ENCODE measurements around the gene PFN3.

The PFN3 gene

GRCh38 chr5:177363565-177363964 is 36.9 kb downstream of the PFN3 start:
- peaks cover 6% of the 10 kb centered on the region for H3F3A ChIP-seq (ENCODE audit: control insufficient read depth, insufficient read depth)
- H3K4me3 ChIP-seq (ENCODE audit: low read length), result peak overlapping the region; percentile 74
- no peaks in the 10 kb centered on the region for H3K9me3 ChIP-seq (ENCODE audit: control insufficient read depth, insufficient read depth, low read length)
- H3K79me2 ChIP-seq (ENCODE audit: control insufficient read depth, low read length), result peaks cover 11% of the 10 kb centered on the region
- H3K4me1 ChIP-seq (ENCODE audit: control insufficient read depth, low read length), result peaks cover 52% of the 10 kb centered on the region
- 0 out of 2 replicates have a peak, but pooled peaks cover 1% of the 10 kb centered on the region for H4K20me1 ChIP-seq (ENCODE audit: control insufficient read depth, insufficient read depth, low read depth, low read length)
- peaks cover 8% of the 10 kb centered on the region for H3K36me3 ChIP-seq (ENCODE audit: control insufficient read depth, low read length)
- no peaks in the 10 kb centered on the region for H3K27me3 ChIP-seq (ENCODE audit: control insufficient read depth, low read length)
- no peaks in the 10 kb centered on the region for H3K9me2 ChIP-seq (replicated peaks; ENCODE audit: control insufficient read depth, low read length)
- H3K4me2 ChIP-seq (ENCODE audit: low read length), result peak overlapping the region; percentile 85
- TF ChIP-seq CTCF (IDR thresholded peaks at IDR 0.05; ENCODE audit: low read depth, low read length, poor library complexity, severe bottlenecking) (no peak), EZH2phosphoT487 (IDR thresholded peaks at IDR 0.05; ENCODE audit: borderline replicate concordance, low read length) (no peak)
- no peak overlapping the region for H3K27ac ChIP-seq (ENCODE audit: low read depth, low read length)

- Histone ChIP-seq H3K36me3 (ENCODE audit: control insufficient read depth, low read length) (peaks cover under 1% of the 10 kb centered on the region; the same call in 1 of the 2 replicates), H4K20me1 (ENCODE audit: control insufficient read depth, insufficient read depth, low read depth, low read length) (no peaks in the 10 kb centered on the region), H3K9me3 (ENCODE audit: control insufficient read depth, insufficient read depth, low read length) (no peaks in the 10 kb centered on the region), H3K4me2 (ENCODE audit: low read length) (peak overlapping the region; percentile 85), H3K4me3 (ENCODE audit: low read length) (peak overlapping the region; percentile 74), H3K9me2 (replicated peaks; ENCODE audit: control insufficient read depth, low read length) (no peaks in the 10 kb centered on the region), H3F3A (ENCODE audit: control insufficient read depth, insufficient read depth) (peaks cover 6% of the 10 kb centered on the region), H3K79me2 (ENCODE audit: control insufficient read depth, low read length) (peaks cover 18% of the 10 kb centered on the region), H3K27me3 (ENCODE audit: control insufficient read depth, low read length) (no peaks in the 10 kb centered on the region), H3K4me1 (ENCODE audit: control insufficient read depth, low read length) (peaks cover 59% of the 10 kb centered on the region), H3K27ac (ENCODE audit: low read depth, low read length) (peak overlapping the region; percentile 58)
- TF ChIP-seq CTCF (IDR thresholded peaks at IDR 0.05; ENCODE audit: low read depth, low read length, poor library complexity, severe bottlenecking) (no peak), EZH2phosphoT487 (IDR thresholded peaks at IDR 0.05; ENCODE audit: borderline replicate concordance, low read length) (no peak)
These were observed 37.6 kb downstream of the PFN3 start for GRCh38 chr5:177362610-177363507.

- Histone ChIP-seq H3K9me3 (ENCODE audit: control insufficient read depth, insufficient read depth, low read length) (no peaks in the 10 kb centered on the region), H3K27ac (ENCODE audit: low read depth, low read length) (peak overlapping the region; percentile 58), H3K4me1 (ENCODE audit: control insufficient read depth, low read length) (peaks cover 63% of the 10 kb centered on the region), H3F3A (ENCODE audit: control insufficient read depth, insufficient read depth) (peaks cover 6% of the 10 kb centered on the region), H3K4me3 (ENCODE audit: low read length) (peak overlapping the region; percentile 74), H3K4me2 (ENCODE audit: low read length) (peak overlapping the region; percentile 85), H3K27me3 (ENCODE audit: control insufficient read depth, low read length) (no peaks in the 10 kb centered on the region), H4K20me1 (ENCODE audit: control insufficient read depth, insufficient read depth, low read depth, low read length) (no peaks in the 10 kb centered on the region), H3K9me2 (replicated peaks; ENCODE audit: control insufficient read depth, low read length) (no peaks in the 10 kb centered on the region), H3K36me3 (ENCODE audit: control insufficient read depth, low read length) (no peaks in the 10 kb centered on the region), H3K79me2 (ENCODE audit: control insufficient read depth, low read length) (peaks cover 19% of the 10 kb centered on the region)
- TF ChIP-seq EZH2phosphoT487 (IDR thresholded peaks at IDR 0.05; ENCODE audit: borderline replicate concordance, low read length), result no peak
- TF ChIP-seq CTCF (IDR thresholded peaks at IDR 0.05; ENCODE audit: low read depth, low read length, poor library complexity, severe bottlenecking), result no peak
These were observed 38.2 kb downstream of the PFN3 start for GRCh38 chr5:177362292-177362609.

All from DOHH2 (cell line).